ENCODE results near the gene PHLPP1. TPM values are rescaled to one million over a fixed set of nuclear protein-coding genes. Genes with fewer than 3 reads are reported as not detected.
"Not testable (repeated sequence)": the region's sequence is repeated elsewhere in the genome, so short reads cannot be mapped to it uniquely, and the experiment has no call there.

Gene PHLPP1
- total and polyA plus RNA-seq, 2 donors = 6.6 to 27.3 TPM

GRCh38 chr18:62912885-62913284 is 197.5 kb downstream of the PHLPP1 start:
- no peak overlapping the region for H3K27ac ChIP-seq (ENCODE audit: low read depth)
- WGBS = 67% methylated on average over 2 of the region's 2 CpGs
- no peak overlapping the region for H3K4me3 ChIP-seq (ENCODE audit: low read depth, low read length)
- no peaks in the 10 kb centered on the region for H3K4me1 ChIP-seq (ENCODE audit: insufficient read depth)
- no peaks in the 10 kb centered on the region for H3K36me3 ChIP-seq (ENCODE audit: insufficient read depth)
- DNase-seq (ENCODE audit: extremely low spot score) = no peak

- not testable (repeated sequence) for H3K4me3 ChIP-seq (ENCODE audit: low read depth, low read length); DNase-seq (ENCODE audit: extremely low spot score); H3K36me3 ChIP-seq (ENCODE audit: insufficient read depth); H3K4me1 ChIP-seq (ENCODE audit: insufficient read depth); H3K27ac ChIP-seq (ENCODE audit: low read depth)
- WGBS = 89% methylated on average over 7 of the region's 7 CpGs
Observed at GRCh38 chr18:62913824-62914223, 198.5 kb downstream of the PHLPP1 start.

GRCh38 chr18:62914871-62915392 is 199.6 kb downstream of the PHLPP1 start:
- no peak overlapping the region for H3K4me3 ChIP-seq (ENCODE audit: low read depth, low read length)
- 98% methylated on average over 3 of the region's 3 CpGs for WGBS

GRCh38 chr18:62918361-62918760 is 203.0 kb downstream of the PHLPP1 start:
- no peak overlapping the region for H3K27ac ChIP-seq (ENCODE audit: low read depth)
- no peak overlapping the region for H3K4me3 ChIP-seq (ENCODE audit: low read depth, low read length)
- H3K36me3 ChIP-seq (ENCODE audit: insufficient read depth) = peaks cover 3% of the 10 kb centered on the region
- no peaks in the 10 kb centered on the region for H3K4me1 ChIP-seq (ENCODE audit: insufficient read depth)
- DNase-seq (ENCODE audit: extremely low spot score) = no peak

More at GRCh38 chr18:62914871-62915392, 199.6 kb downstream of the PHLPP1 start:
- Histone ChIP-seq H3K4me1 (ENCODE audit: insufficient read depth) (no peaks in the 10 kb centered on the region), H3K36me3 (ENCODE audit: insufficient read depth) (no peaks in the 10 kb centered on the region), H3K27ac (ENCODE audit: low read depth) (no peak overlapping the region)
- DNase-seq (ENCODE audit: extremely low spot score) = no peak

- no peak overlapping the region for H3K27ac ChIP-seq (ENCODE audit: low read depth)
- H3K4me3 ChIP-seq (ENCODE audit: low read depth, low read length) = no peak overlapping the region
- peaks cover 3% of the 10 kb centered on the region for H3K36me3 ChIP-seq (ENCODE audit: insufficient read depth)
- no peak for DNase-seq (ENCODE audit: extremely low spot score)
- WGBS = 39% methylated on average over 2 of the region's 2 CpGs
- no peaks in the 10 kb centered on the region for H3K4me1 ChIP-seq (ENCODE audit: insufficient read depth)
Observed at GRCh38 chr18:62919109-62919838, 203.9 kb downstream of the PHLPP1 start.

- no peak for DNase-seq (ENCODE audit: extremely low spot score)
- Histone ChIP-seq H3K27ac (ENCODE audit: low read depth) (no peak overlapping the region), H3K4me3 (ENCODE audit: low read depth, low read length) (no peak overlapping the region), H3K36me3 (ENCODE audit: insufficient read depth) (peaks cover 2% of the 10 kb centered on the region), H3K4me1 (ENCODE audit: insufficient read depth) (no peaks in the 10 kb centered on the region)
- 91% methylated on average over 5 of the region's 5 CpGs for WGBS
Observed at GRCh38 chr18:62925031-62925688, 209.8 kb downstream of the PHLPP1 start.

GRCh38 chr18:62928326-62928725 is 213.0 kb downstream of the PHLPP1 start:
- DNase-seq (ENCODE audit: extremely low spot score) = no peak
- no peaks in the 10 kb centered on the region for H3K36me3 ChIP-seq (ENCODE audit: insufficient read depth)
- 76% methylated on average over 1 of the region's 1 CpG for WGBS
- H3K27ac ChIP-seq (ENCODE audit: low read depth) = no peak overlapping the region
- no peak overlapping the region for H3K4me3 ChIP-seq (ENCODE audit: low read depth, low read length)
- H3K4me1 ChIP-seq (ENCODE audit: insufficient read depth) = no peaks in the 10 kb centered on the region

- 90% methylated on average over 2 of the region's 2 CpGs for WGBS
- H3K4me3 ChIP-seq (ENCODE audit: low read depth, low read length) = no peak overlapping the region
- H3K4me1 ChIP-seq (ENCODE audit: insufficient read depth) = no peaks in the 10 kb centered on the region
- no peak overlapping the region for H3K27ac ChIP-seq (ENCODE audit: low read depth)
- no peaks in the 10 kb centered on the region for H3K36me3 ChIP-seq (ENCODE audit: insufficient read depth)
- DNase-seq (ENCODE audit: extremely low spot score) = no peak
Observed at GRCh38 chr18:62933261-62933887, 218.0 kb downstream of the PHLPP1 start.

- 82% methylated on average over 3 of the region's 3 CpGs for WGBS
- DNase-seq (ENCODE audit: extremely low spot score) = no peak
- Histone ChIP-seq H3K4me1 (ENCODE audit: insufficient read depth) (no peaks in the 10 kb centered on the region), H3K36me3 (ENCODE audit: insufficient read depth) (no peaks in the 10 kb centered on the region), H3K4me3 (ENCODE audit: low read depth, low read length) (no peak overlapping the region), H3K27ac (ENCODE audit: low read depth) (no peak overlapping the region)
Observed at GRCh38 chr18:62935994-62936393, 220.7 kb downstream of the PHLPP1 start.

GRCh38 chr18:62937065-62937464 is 221.7 kb downstream of the PHLPP1 start:
- Histone ChIP-seq H3K4me3 (ENCODE audit: low read depth, low read length) (no peak overlapping the region), H3K27ac (ENCODE audit: low read depth) (no peak overlapping the region), H3K36me3 (ENCODE audit: insufficient read depth) (no peaks in the 10 kb centered on the region), H3K4me1 (ENCODE audit: insufficient read depth) (no peaks in the 10 kb centered on the region)
- DNase-seq (ENCODE audit: extremely low spot score) = no peak
- WGBS = 81% methylated on average over 2 of the region's 2 CpGs

GRCh38 chr18:62938006-62938405 is 222.7 kb downstream of the PHLPP1 start:
- H3K36me3 ChIP-seq (ENCODE audit: insufficient read depth) = no peaks in the 10 kb centered on the region
- no peaks in the 10 kb centered on the region for H3K4me1 ChIP-seq (ENCODE audit: insufficient read depth)
- 25% methylated on average over 1 of the region's 1 CpG for WGBS
- no peak for DNase-seq (ENCODE audit: extremely low spot score)
- no peak overlapping the region for H3K27ac ChIP-seq (ENCODE audit: low read depth)
- no peak overlapping the region for H3K4me3 ChIP-seq (ENCODE audit: low read depth, low read length)

- H3K27ac ChIP-seq (ENCODE audit: low read depth) = no peak overlapping the region
- no peak overlapping the region for H3K4me3 ChIP-seq (ENCODE audit: low read depth, low read length)
- H3K4me1 ChIP-seq (ENCODE audit: insufficient read depth) = no peaks in the 10 kb centered on the region
- DNase-seq (ENCODE audit: extremely low spot score) = no peak
- H3K36me3 ChIP-seq (ENCODE audit: insufficient read depth) = no peaks in the 10 kb centered on the region
Observed at GRCh38 chr18:62938487-62938886, 223.1 kb downstream of the PHLPP1 start.

GRCh38 chr18:62939433-62939832 is 224.1 kb downstream of the PHLPP1 start:
- no peak overlapping the region for H3K4me3 ChIP-seq (ENCODE audit: low read depth, low read length)
- H3K4me1 ChIP-seq (ENCODE audit: insufficient read depth) = no peaks in the 10 kb centered on the region
- WGBS = 15% methylated on average over 6 of the region's 6 CpGs

GRCh38 chr18:62939926-62940325 is 224.6 kb downstream of the PHLPP1 start:
- no peak for DNase-seq (ENCODE audit: extremely low spot score)
- H3K36me3 ChIP-seq (ENCODE audit: insufficient read depth) = no peaks in the 10 kb centered on the region
- 61% methylated on average over 3 of the region's 3 CpGs for WGBS
- peak overlapping the region; percentile 67 for H3K27ac ChIP-seq (ENCODE audit: low read depth)
- H3K4me1 ChIP-seq (ENCODE audit: insufficient read depth) = no peaks in the 10 kb centered on the region
- no peak overlapping the region for H3K4me3 ChIP-seq (ENCODE audit: low read depth, low read length)

More at GRCh38 chr18:62939433-62939832, 224.1 kb downstream of the PHLPP1 start:
- Histone ChIP-seq H3K27ac (ENCODE audit: low read depth) (no peak overlapping the region), H3K36me3 (ENCODE audit: insufficient read depth) (no peaks in the 10 kb centered on the region)
- no peak for DNase-seq (ENCODE audit: extremely low spot score)

Measured in urinary bladder (tissue), 4 donors.